Measurements from ENCODE around the gene NAA10. TPM values are rescaled to one million over a fixed set of nuclear protein-coding genes. Genes with fewer than 3 reads are reported as not detected.

NAA10 gene
- total and polyA plus RNA-seq, 2 of the 13 experiments (the other 11 are each of a cell fraction or from before 2014, with no cell fraction given): 49.2 to 51.7 TPM

DNA sequence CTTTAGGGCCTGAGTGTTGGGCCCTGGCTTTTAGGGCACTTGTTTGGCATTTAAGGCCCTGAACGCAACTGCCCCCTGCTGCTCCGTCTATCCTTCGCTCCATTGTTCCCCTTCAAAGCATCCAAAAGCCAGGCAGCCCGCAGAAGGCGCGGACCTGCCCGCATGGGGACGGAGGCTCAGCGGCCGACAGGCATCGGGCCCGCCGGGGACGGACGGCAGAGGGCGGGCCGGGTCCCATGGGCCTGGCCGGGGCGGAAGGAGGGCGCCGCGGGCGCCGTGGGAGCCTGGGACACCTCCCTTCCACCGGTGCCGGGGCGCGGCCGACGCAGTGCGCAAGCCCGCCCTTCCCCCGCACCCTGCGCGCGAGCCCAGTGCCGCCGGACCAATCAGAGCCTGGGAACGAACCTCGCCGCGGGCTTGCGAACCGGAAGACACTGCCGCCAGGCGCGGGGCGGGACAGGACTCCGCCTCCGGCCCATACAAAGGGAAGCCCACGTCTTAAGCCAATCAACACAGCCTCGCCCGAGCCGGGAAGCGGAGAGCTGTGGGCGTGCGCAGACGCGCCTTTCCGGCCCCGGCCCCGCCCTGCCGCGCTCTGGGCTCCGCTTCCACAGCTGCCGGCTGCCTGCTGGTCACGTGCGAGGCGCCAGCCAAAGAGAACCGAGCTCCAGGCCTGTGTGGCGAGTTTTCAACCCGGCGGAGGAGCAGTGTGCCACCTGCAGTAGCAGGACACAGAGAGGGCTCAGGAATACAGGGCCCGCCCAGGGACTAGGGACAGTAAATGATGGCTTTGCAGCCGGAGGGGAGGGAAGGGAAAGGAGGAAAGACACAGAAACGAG, 6.7 kb downstream of the NAA10 start (continued):
- TF ChIP-seq, protein P1, sequence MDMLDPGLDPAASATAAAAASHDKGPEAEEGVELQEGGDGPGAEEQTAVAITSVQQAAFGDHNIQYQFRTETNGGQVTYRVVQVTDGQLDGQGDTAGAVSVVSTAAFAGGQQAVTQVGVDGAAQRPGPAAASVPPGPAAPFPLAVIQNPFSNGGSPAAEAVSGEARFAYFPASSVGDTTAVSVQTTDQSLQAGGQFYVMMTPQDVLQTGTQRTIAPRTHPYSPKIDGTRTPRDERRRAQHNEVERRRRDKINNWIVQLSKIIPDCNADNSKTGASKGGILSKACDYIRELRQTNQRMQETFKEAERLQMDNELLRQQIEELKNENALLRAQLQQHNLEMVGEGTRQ (IDR thresholded peaks at IDR 0.05; ENCODE audit: low read depth, low read length): peak; percentile 75
- TF ChIP-seq, protein P1 (CRISPR knock-in tag; IDR thresholded peaks at IDR 0.05; ENCODE audit: borderline replicate concordance): peak; percentile 89; the same call in 1 of the 2 replicates
- no peak for TF ChIP-seq ZNF263 (CRISPR knock-in tag; IDR thresholded peaks at IDR 0.05)
- TF ChIP-seq ZNF160 (CRISPR knock-in tag; IDR thresholded peaks at IDR 0.05): no peak
- peak; percentile 92 for TF ChIP-seq GABPB1 (CRISPR knock-in tag; IDR thresholded peaks at IDR 0.05)
- TF ChIP-seq ZBTB14 (CRISPR knock-in tag; IDR thresholded peaks at IDR 0.05): 0 out of 2 replicates have a peak, but pooled peaks have one; percentile 37
- no peak; the same call in 1 of the 2 replicates for TF ChIP-seq ELF3 (CRISPR knock-in tag; IDR thresholded peaks at IDR 0.05)
- TF ChIP-seq POLR2A (IDR thresholded peaks at IDR 0.05; ENCODE audit: insufficient read depth in 1 of 2, low read depth in 2 of 2, low read length in 2 of 2): peak in 1 of 2 experiments; percentile 30; a peak in 2 of 4 replicates
- TF ChIP-seq THAP11 (CRISPR knock-in tag; IDR thresholded peaks at IDR 0.05): peak; percentile 75
- TF ChIP-seq GMEB1 (CRISPR knock-in tag; IDR thresholded peaks at IDR 0.05; ENCODE audit: borderline replicate concordance): peak; percentile 81
- peak; percentile 63 for TF ChIP-seq HNRNPLL (IDR thresholded peaks at IDR 0.05; ENCODE audit: low read depth, low read length, poor library complexity, severe bottlenecking)
- peak; percentile 78 for TF ChIP-seq NFYB (CRISPR knock-in tag; IDR thresholded peaks at IDR 0.05)
- TF ChIP-seq RELA (CRISPR knock-in tag; IDR thresholded peaks at IDR 0.05): 0 out of 2 replicates have a peak, but pooled peaks have one; percentile 12
- TF ChIP-seq GTF3A (CRISPR knock-in tag; conservative IDR thresholded peaks at IDR 0.05): no peak
- no peak for TF ChIP-seq ZNF577 (CRISPR knock-in tag; IDR thresholded peaks at IDR 0.05; ENCODE audit: borderline replicate concordance, low read depth)
- 0 out of 2 replicates have a peak, but pooled peaks have one; percentile 29 for TF ChIP-seq KMT2B (CRISPR knock-in tag; IDR thresholded peaks at IDR 0.05)
- peak; percentile 74; the same call in 1 of the 2 replicates for TF ChIP-seq ZC3H13 (CRISPR knock-in tag; IDR thresholded peaks at IDR 0.05)
- peak; percentile 49; the same call in 1 of the 2 replicates for TF ChIP-seq KDM5B (CRISPR knock-in tag; IDR thresholded peaks at IDR 0.05; ENCODE audit: borderline replicate concordance)
- no peak for TF ChIP-seq DNMT3B (CRISPR knock-in tag; conservative IDR thresholded peaks at IDR 0.05)
- 0 out of 2 replicates have a peak, but pooled peaks have one; percentile 11 for TF ChIP-seq ZNF614 (CRISPR knock-in tag; IDR thresholded peaks at IDR 0.05; ENCODE audit: borderline replicate concordance)
- TF ChIP-seq, protein P2, sequence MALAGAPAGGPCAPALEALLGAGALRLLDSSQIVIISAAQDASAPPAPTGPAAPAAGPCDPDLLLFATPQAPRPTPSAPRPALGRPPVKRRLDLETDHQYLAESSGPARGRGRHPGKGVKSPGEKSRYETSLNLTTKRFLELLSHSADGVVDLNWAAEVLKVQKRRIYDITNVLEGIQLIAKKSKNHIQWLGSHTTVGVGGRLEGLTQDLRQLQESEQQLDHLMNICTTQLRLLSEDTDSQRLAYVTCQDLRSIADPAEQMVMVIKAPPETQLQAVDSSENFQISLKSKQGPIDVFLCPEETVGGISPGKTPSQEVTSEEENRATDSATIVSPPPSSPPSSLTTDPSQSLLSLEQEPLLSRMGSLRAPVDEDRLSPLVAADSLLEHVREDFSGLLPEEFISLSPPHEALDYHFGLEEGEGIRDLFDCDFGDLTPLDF (CRISPR knock-in tag; IDR thresholded peaks at IDR 0.05): peak; percentile 85
